Left lung (tissue), 10 donors: Measurements from ENCODE around the gene TMEM11. TPM values are rescaled to one million over a fixed set of nuclear protein-coding genes. Genes with fewer than 3 reads are reported as not detected.
"Not testable (repeated sequence)": the region's sequence is repeated elsewhere in the genome, so short reads cannot be mapped to it uniquely, and the experiment has no call there.

Source experiments
- ATAC-seq: fragments of 200-7000 bp; cut with Tn5 transposase; one replicate; pipeline ENCODE4 v1.9.1; 2020; ENCODE audit warnings: moderate library complexity
- DNase-seq, 4 donors: peaks; one replicate each; pipeline ENCODE4 v3.0.0-alpha.2; 2013 to 2020
- H3K27ac ChIP-seq, 2 donors: fragments of 200-600 bp; sonication (generic) in 1 of 2; one replicate each; pipeline versions ENCODE4 v1.5.0 to v1.8.0; 2020 to 2021
- H3K27me3 ChIP-seq, 2 donors: fragments of 200-600 bp; sonication (generic) in 1 of 2; one replicate each; pipeline versions ENCODE4 v1.5.0 to v1.8.0; 2020 to 2021
- H3K36me3 ChIP-seq, 2 donors: fragments of 200-600 bp; sonication (generic) in 1 of 2; one replicate each; pipeline versions ENCODE4 v1.5.0 to v1.8.0; 2020 to 2021
- H3K4me1 ChIP-seq, 2 donors: fragments of 200-600 bp; one replicate each; pipeline ENCODE4 v1.8.0; 2021
- H3K4me3 ChIP-seq, 2 donors: fragments of 200-600 bp; sonication (generic) in 1 of 2; one replicate each; pipeline versions ENCODE4 v1.5.0 to v1.8.0; 2020 to 2021; ENCODE audit warnings: mild to moderate bottlenecking in 1 of 2
- H3K9me3 ChIP-seq, 2 donors: fragments of 200-600 bp; sonication (generic) in 1 of 2; one replicate each; pipeline versions ENCODE4 v1.5.0 to v1.8.0; 2020 to 2021
- intact Hi-C, 2 donors: fragments of 100-400 bp; cut with DNase I; formaldehyde crosslinking; loops; one replicate each; pipeline versions ENCODE4 v1.11.2 to v1.14.2; 2022
- polyA plus RNA-seq, 6 donors: library from polyadenylated mRNA; unstranded; fragments of 120-200 nt; gene quantifications; one replicate each; pipeline ENCODE4 v1.2.1, GENCODE V29; 2013; ENCODE audit not compliant: insufficient read length in 6 of 6
- total RNA-seq, 2 donors: library from RNA; stranded (reverse); fragmentation: NEBNext Ultra II Directional; extraction: Animal tissue kit (Norgen Biotek cat#: 25700); gene quantifications; one replicate each; pipeline ENCODE4 v1.2.1, GENCODE V29; 2021
- TF ChIP-seq, protein P1 (sequence below), 2 donors: fragments of 200-600 bp; sonication (generic) in 1 of 2; IDR thresholded peaks; one replicate each; pipeline versions ENCODE4 v1.5.0 to v1.8.0; 2021; ENCODE audit warnings: antibody characterized with exemption in 2 of 2
- donor health status: DM: no; HTN: yes; CAD: no.
- donor health status: DM: no; HTN: no; CAD: no.

Gene TMEM11
- total and polyA plus RNA-seq, 8 donors: 17.1 to 25.1 (median 19.5) TPM

DNA sequence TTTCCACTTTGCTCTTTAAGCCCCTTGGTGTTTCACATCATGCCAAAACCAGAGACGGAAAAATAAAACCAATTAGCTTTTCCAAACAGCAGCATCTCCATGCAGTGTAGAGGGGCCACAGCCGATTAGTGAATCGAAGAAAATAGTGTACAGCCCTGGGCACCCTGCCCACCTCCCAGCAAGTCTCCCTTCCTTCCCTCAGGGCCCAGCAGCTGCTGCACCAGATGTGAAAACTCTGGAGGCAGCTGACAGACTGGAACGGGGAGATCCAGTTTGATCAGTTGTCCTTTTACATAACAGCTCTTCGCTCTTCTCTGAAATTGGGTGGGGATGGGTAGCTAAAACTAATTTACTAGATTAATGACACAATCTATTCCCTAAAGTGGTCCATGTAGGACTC, 19.3 kb downstream of the TMEM11 start:
- DNase-seq: peak in 2 of 4 donors; percentile 52 to 69

DNA sequence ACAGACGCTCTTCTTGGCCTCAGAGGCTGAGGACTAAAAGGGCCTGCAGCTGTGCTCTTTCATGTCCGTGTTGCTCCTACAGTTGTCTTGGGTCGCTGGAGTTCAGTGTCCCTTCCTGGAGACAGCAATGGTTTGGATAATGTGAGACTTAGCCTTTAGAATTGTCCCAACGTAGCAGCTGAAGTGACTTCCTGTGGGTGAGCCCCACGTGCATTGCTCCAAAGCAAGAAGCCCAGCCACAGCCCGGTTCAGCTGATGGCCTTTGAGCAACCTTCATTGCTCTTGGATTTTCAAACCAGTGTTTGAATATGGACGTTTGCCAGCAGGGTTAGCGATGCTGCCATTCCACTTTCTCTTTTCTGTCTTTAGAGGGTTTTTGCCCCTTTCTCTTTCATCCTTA, 19.7 kb downstream of the TMEM11 start:
- no peak overlapping the region for H3K4me3 ChIP-seq
- H3K27ac ChIP-seq: no peak overlapping the region
- H3K36me3 ChIP-seq: peaks cover 0 to 73% of the 10 kb centered on the region in 2 donors
- intact Hi-C loops: no loop called here
- H3K9me3 ChIP-seq: no peaks in the 10 kb centered on the region
- DNase-seq (peak in 1 of 4 donors; percentile 9), ATAC-seq (no peak)
- peaks cover 5 to 8% of the 10 kb centered on the region in 2 donors for H3K4me1 ChIP-seq
- TF ChIP-seq, protein P1, sequence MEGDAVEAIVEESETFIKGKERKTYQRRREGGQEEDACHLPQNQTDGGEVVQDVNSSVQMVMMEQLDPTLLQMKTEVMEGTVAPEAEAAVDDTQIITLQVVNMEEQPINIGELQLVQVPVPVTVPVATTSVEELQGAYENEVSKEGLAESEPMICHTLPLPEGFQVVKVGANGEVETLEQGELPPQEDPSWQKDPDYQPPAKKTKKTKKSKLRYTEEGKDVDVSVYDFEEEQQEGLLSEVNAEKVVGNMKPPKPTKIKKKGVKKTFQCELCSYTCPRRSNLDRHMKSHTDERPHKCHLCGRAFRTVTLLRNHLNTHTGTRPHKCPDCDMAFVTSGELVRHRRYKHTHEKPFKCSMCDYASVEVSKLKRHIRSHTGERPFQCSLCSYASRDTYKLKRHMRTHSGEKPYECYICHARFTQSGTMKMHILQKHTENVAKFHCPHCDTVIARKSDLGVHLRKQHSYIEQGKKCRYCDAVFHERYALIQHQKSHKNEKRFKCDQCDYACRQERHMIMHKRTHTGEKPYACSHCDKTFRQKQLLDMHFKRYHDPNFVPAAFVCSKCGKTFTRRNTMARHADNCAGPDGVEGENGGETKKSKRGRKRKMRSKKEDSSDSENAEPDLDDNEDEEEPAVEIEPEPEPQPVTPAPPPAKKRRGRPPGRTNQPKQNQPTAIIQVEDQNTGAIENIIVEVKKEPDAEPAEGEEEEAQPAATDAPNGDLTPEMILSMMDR (IDR thresholded peaks at IDR 0.05): no peak
- H3K27me3 ChIP-seq: no peaks in the 10 kb centered on the region

More for the DNA sequence above, 19.3 kb downstream of the TMEM11 start:
- Histone ChIP-seq H3K4me1 (peaks cover 5 to 11% of the 10 kb centered on the region in 2 donors), H3K9me3 (no peaks in the 10 kb centered on the region), H3K36me3 (peaks cover 0 to 71% of the 10 kb centered on the region in 2 donors), H3K27me3 (no peaks in the 10 kb centered on the region), H3K27ac (no peak overlapping the region), H3K4me3 (no peak overlapping the region)
- intact Hi-C loops: no loop called here
- no peak for ATAC-seq
- TF ChIP-seq, protein P1 (IDR thresholded peaks at IDR 0.05): no peak

GRCh38 chr17:21193031-21193430, 20.9 kb downstream of the TMEM11 start:
- TF ChIP-seq, protein P1 (IDR thresholded peaks at IDR 0.05): no peak
- Histone ChIP-seq H3K4me3 (no peak overlapping the region), H3K36me3 (peaks cover 0 to 76% of the 10 kb centered on the region in 2 donors), H3K27me3 (no peaks in the 10 kb centered on the region), H3K9me3 (no peaks in the 10 kb centered on the region), H3K27ac (no peak overlapping the region), H3K4me1 (peaks cover 5 to 8% of the 10 kb centered on the region in 2 donors)
- intact Hi-C loops: no loop called here
- ATAC-seq (no peak), DNase-seq (no peak)

- ATAC-seq, H3K27ac ChIP-seq, H3K9me3 ChIP-seq, H3K4me1 ChIP-seq, H3K27me3 ChIP-seq, H3K4me3 ChIP-seq, DNase-seq, intact Hi-C loops: not testable (repeated sequence)
- peaks cover 0 to 69% of the 10 kb centered on the region in 2 donors for H3K36me3 ChIP-seq
Measured at GRCh38 chr17:21192414-21192813, 21.5 kb downstream of the TMEM11 start.

GRCh38 chr17:21191698-21192097, 22.3 kb downstream of the TMEM11 start:
- Histone ChIP-seq H3K36me3 (peaks cover 0 to 68% of the 10 kb centered on the region in 2 donors), H3K4me1 (peaks cover 5 to 9% of the 10 kb centered on the region in 2 donors), H3K4me3 (no peak overlapping the region), H3K27ac (no peak overlapping the region), H3K9me3 (no peaks in the 10 kb centered on the region), H3K27me3 (no peaks in the 10 kb centered on the region)
- DNase-seq (no peak), ATAC-seq (no peak)
- intact Hi-C loops: no loop called here
- TF ChIP-seq, protein P1 (IDR thresholded peaks at IDR 0.05): no peak

- H3K27me3 ChIP-seq: no peaks in the 10 kb centered on the region
- no peak for DNase-seq
- no peak overlapping the region for H3K4me3 ChIP-seq
- peaks cover 5 to 22% of the 10 kb centered on the region in 2 donors for H3K4me1 ChIP-seq
- no peak overlapping the region for H3K27ac ChIP-seq
- no peaks in the 10 kb centered on the region for H3K9me3 ChIP-seq
- TF ChIP-seq, protein P1 (IDR thresholded peaks at IDR 0.05): no peak
- peaks cover 0 to 67% of the 10 kb centered on the region in 2 donors for H3K36me3 ChIP-seq
- ATAC-seq: no peak
- intact Hi-C loops: no loop called here
Measured at GRCh38 chr17:21190078-21190477, 23.9 kb downstream of the TMEM11 start.
